GM23338 (cell line): Measurements from ENCODE around the gene BOD1. TPM values are rescaled to one million over a fixed set of nuclear protein-coding genes. Genes with fewer than 3 reads are reported as not detected.

Experiments
- ATAC-seq: fragments of 200-7000 bp; cut with Tn5 transposase; 3 replicates; pipeline ENCODE4 v1.9.1; 2020
- DNase-seq: peaks from one replicate; pipeline ENCODE4 v3.0.0-alpha.2; 2015; ENCODE audit warnings: low spot score
- H2AFZ ChIP-seq: fragments of 200-600 bp; sonication (generic); 2 replicates; pipeline ENCODE4 v1.8.0; 2016; ENCODE audit warnings: antibody characterized with exemption, mild to moderate bottlenecking, moderate library complexity
- H3F3A ChIP-seq: fragments of 200-600 bp; sonication (generic); replicated peaks from 2 replicates; pipeline ENCODE4 v1.8.0; 2017; ENCODE audit warnings: antibody characterized with exemption, mixed run types, low read depth
- H3K27ac ChIP-seq: fragments of 200-600 bp; sonication (generic); 2 replicates; pipeline ENCODE4 v1.6.1; 2016; ENCODE audit warnings: low read depth
- H3K27me3 ChIP-seq: fragments of 200-600 bp; sonication (generic); 2 replicates; pipeline ENCODE4 v1.8.0; 2016; ENCODE audit warnings: mild to moderate bottlenecking, mixed run types, moderate library complexity; ENCODE audit not compliant: insufficient read depth
- H3K36me3 ChIP-seq: fragments of 200-600 bp; sonication (generic); 2 replicates; pipeline ENCODE4 v1.8.0; 2016; ENCODE audit warnings: mild to moderate bottlenecking; ENCODE audit not compliant: insufficient read depth
- H3K4me1 ChIP-seq: fragments of 200-600 bp; sonication (generic); 2 replicates; pipeline ENCODE4 v1.8.0; 2016; ENCODE audit warnings: mild to moderate bottlenecking, moderate library complexity; ENCODE audit not compliant: insufficient read depth
- H3K4me2 ChIP-seq: fragments of 200-600 bp; sonication (generic); 2 replicates; pipeline ENCODE4 v1.7.1; 2017; ENCODE audit warnings: mixed run types
- H3K4me3 ChIP-seq: fragments of 200-600 bp; sonication (generic); 2 replicates; pipeline ENCODE4 v1.6.1; 2016; ENCODE audit warnings: mixed run types
- H3K79me2 ChIP-seq: fragments of 200-600 bp; sonication (generic); replicated peaks from 2 replicates; pipeline ENCODE4 v1.8.0; 2017; ENCODE audit warnings: mild to moderate bottlenecking; ENCODE audit not compliant: insufficient read depth
- H3K9me2 ChIP-seq: fragments of 200-600 bp; sonication (generic); 2 replicates; pipeline ENCODE4 v1.8.0; 2017; ENCODE audit not compliant: insufficient read depth
- H4K20me1 ChIP-seq: fragments of 200-600 bp; sonication (generic); replicated peaks from 2 replicates; pipeline ENCODE4 v1.8.0; 2017; ENCODE audit warnings: mild to moderate bottlenecking; ENCODE audit not compliant: insufficient read depth
- H3K27ac Mint-ChIP-seq: 2 replicates; pipeline ENCODE4 v1.8.0; 2020; ENCODE audit warnings: inconsistent platforms, mild to moderate bottlenecking, moderate library complexity, mixed read lengths
- H3K27me3 Mint-ChIP-seq: 3 replicates; pipeline ENCODE4 v1.8.0; 2022; ENCODE audit warnings: low read depth, mild to moderate bottlenecking, moderate library complexity, mixed read lengths, inconsistent platforms; ENCODE audit not compliant: insufficient read depth, poor library complexity
- H3K36me3 Mint-ChIP-seq: 3 replicates; pipeline ENCODE4 v1.8.0; 2021; ENCODE audit warnings: low read depth, mild to moderate bottlenecking, inconsistent platforms, moderate library complexity, mixed read lengths
- H3K4me1 Mint-ChIP-seq: 3 replicates; pipeline ENCODE4 v1.8.0; 2020; ENCODE audit warnings: mild to moderate bottlenecking, inconsistent platforms, mixed read lengths
- H3K4me3 Mint-ChIP-seq: 3 replicates; pipeline ENCODE4 v1.8.0; 2021; ENCODE audit warnings: moderate library complexity, mild to moderate bottlenecking, inconsistent platforms, mixed read lengths
- H3K9me3 Mint-ChIP-seq: 3 replicates; pipeline ENCODE4 v1.8.0; 2020; ENCODE audit warnings: moderate library complexity, mild to moderate bottlenecking, inconsistent platforms, mixed read lengths
- CREB1 ChIP-seq: fragments of 250-450 bp; sonication (Bioruptor Pico); IDR thresholded peaks from 2 replicates; pipeline ENCODE4 v1.5.0; 2020; ENCODE audit warnings: low read depth, mild to moderate bottlenecking, moderate library complexity
- CTCF ChIP-seq, 2 experiments: fragments of 200-600 bp in 1 of 2; sonication (generic) in 1 of 2; conservative IDR thresholded peaks; 2 replicates each; pipeline versions ENCODE4 v1.5.1 to v1.6.1; 2016 to 2017; ENCODE audit warnings: antibody characterized with exemption in 2 of 2, low read depth in 2 of 2, mild to moderate bottlenecking in 2 of 2, moderate library complexity in 1 of 2
- EZH2phosphoT487 ChIP-seq: fragments of 200-600 bp; sonication (generic); IDR thresholded peaks from one replicate; pipeline ENCODE4 v1.8.1; 2018; ENCODE audit warnings: antibody characterized with exemption; ENCODE audit not compliant: unreplicated experiment
- JUNB ChIP-seq: IDR thresholded peaks from one replicate; pipeline ENCODE4 v1.6.1; 2016; ENCODE audit warnings: antibody characterized with exemption; ENCODE audit not compliant: unreplicated experiment
- POLR2AphosphoS5 ChIP-seq: IDR thresholded peaks from 2 replicates; pipeline ENCODE4 v1.6.1; 2016; ENCODE audit warnings: antibody characterized with exemption, low read depth
- ZNF114 ChIP-seq: fragments of 250-450 bp; sonication (Bioruptor Pico); IDR thresholded peaks from 2 replicates; pipeline ENCODE4 v1.5.0; 2020; ENCODE audit warnings: mild to moderate bottlenecking, moderate library complexity
- ZNF462 ChIP-seq: fragments of 250-450 bp; sonication (Bioruptor Pico); IDR thresholded peaks from 2 replicates; pipeline ENCODE4 v1.5.0; 2020; ENCODE audit warnings: mild to moderate bottlenecking, moderate library complexity
- polyA plus RNA-seq: library from polyadenylated mRNA; unstranded; fragments of >200 nt; fragmentation: Nextera tagmentation; extraction: Ambion mirVana; gene quantifications from 2 replicates; pipeline ENCODE4 v1.2.1, GENCODE V29; 2016
- total RNA-seq: library from RNA; depleted of rRNA; stranded (reverse); fragments of >200 nt; shearing (Covaris generic); gene quantifications from 2 replicates; pipeline ENCODE4 v1.2.3, GENCODE V29; 2014

BOD1 gene
- total and polyA plus RNA-seq, 2 experiments from 2014 or later = 94.7 to 141 TPM

- Histone ChIP-seq H3K27ac (no peak overlapping the region), H4K20me1 (no peaks in the 10 kb centered on the region), H3K36me3 (peaks cover 3% of the 10 kb centered on the region; the same call in 1 of the 2 replicates), H3K4me3 (no peak overlapping the region), H3K9me2 (peaks cover 5% of the 10 kb centered on the region; the same call in 1 of the 2 replicates), H2AFZ (no peak overlapping the region), H3K4me2 (no peak overlapping the region), H3F3A (no peaks in the 10 kb centered on the region), H3K27me3 (no peaks in the 10 kb centered on the region), H3K79me2 (no peaks in the 10 kb centered on the region), H3K4me1 (peaks cover 4% of the 10 kb centered on the region; the same call in 1 of the 2 replicates)
- ATAC-seq (no peak), DNase-seq (no peak)
- H3K27me3 Mint-ChIP-seq = peaks cover 7% of the 10 kb centered on the region
- no peak for TF ChIP-seq EZH2phosphoT487
- TF ChIP-seq CTCF (conservative IDR thresholded peaks at IDR 0.05; ENCODE audit: low read depth in 2 of 2) = no peak
- no peak for TF ChIP-seq JUNB
- TF ChIP-seq ZNF114 = no peak
- TF ChIP-seq CREB1 (CRISPR knock-in tag) = no peak
- TF ChIP-seq ZNF462 (CRISPR knock-in tag) = no peak
- no peak for TF ChIP-seq POLR2AphosphoS5
- no peak overlapping the region for H3K27ac Mint-ChIP-seq
- no peak overlapping the region for H3K4me3 Mint-ChIP-seq
- peaks cover 24% of the 10 kb centered on the region for H3K9me3 Mint-ChIP-seq
- peaks cover 11% of the 10 kb centered on the region; the same call in 1 of the 3 replicates for H3K4me1 Mint-ChIP-seq
- H3K36me3 Mint-ChIP-seq = peaks cover 21% of the 10 kb centered on the region; the same call in 2 of the 3 replicates
Observed at GRCh38 chr5:173657741-173658356, 41.4 kb upstream of the BOD1 start.
